Muscle layer of colon (tissue), 2 donors: ENCODE data around the gene ING3.

Experiments used
- H3K27ac ChIP-seq: one replicate; pipeline ENCODE4 v1.7.0; 2013; ENCODE audit warnings: low read depth, mild to moderate bottlenecking, low read length, moderate library complexity
- H3K27me3 ChIP-seq, 2 donors: one replicate each; pipeline ENCODE4 v1.7.0; 2013; ENCODE audit warnings: low read length in 2 of 2, mild to moderate bottlenecking in 2 of 2; ENCODE audit not compliant: insufficient read depth in 2 of 2, control insufficient read depth in 1 of 2
- H3K36me3 ChIP-seq: one replicate; pipeline ENCODE4 v1.7.0; 2013; ENCODE audit warnings: mild to moderate bottlenecking, low read length; ENCODE audit not compliant: insufficient read depth
- H3K4me1 ChIP-seq: one replicate; pipeline ENCODE4 v1.7.0; 2013; ENCODE audit warnings: mild to moderate bottlenecking, low read length; ENCODE audit not compliant: insufficient read depth
- H3K4me3 ChIP-seq, 2 donors: one replicate each; pipeline ENCODE4 v1.7.0; 2013; ENCODE audit warnings: low read length in 2 of 2, low read depth in 1 of 2, mild to moderate bottlenecking in 1 of 2, moderate library complexity in 1 of 2
- H3K9ac ChIP-seq: one replicate; pipeline ENCODE4 v1.7.0; 2013; ENCODE audit warnings: low read length
- H3K9me3 ChIP-seq: one replicate; pipeline ENCODE4 v1.7.0; 2013; ENCODE audit warnings: mild to moderate bottlenecking, low read length
- donor health status: abdominal sarcoma.
- donor health status: Adenocarcinoma of cecum.

Gene ING3

DNA sequence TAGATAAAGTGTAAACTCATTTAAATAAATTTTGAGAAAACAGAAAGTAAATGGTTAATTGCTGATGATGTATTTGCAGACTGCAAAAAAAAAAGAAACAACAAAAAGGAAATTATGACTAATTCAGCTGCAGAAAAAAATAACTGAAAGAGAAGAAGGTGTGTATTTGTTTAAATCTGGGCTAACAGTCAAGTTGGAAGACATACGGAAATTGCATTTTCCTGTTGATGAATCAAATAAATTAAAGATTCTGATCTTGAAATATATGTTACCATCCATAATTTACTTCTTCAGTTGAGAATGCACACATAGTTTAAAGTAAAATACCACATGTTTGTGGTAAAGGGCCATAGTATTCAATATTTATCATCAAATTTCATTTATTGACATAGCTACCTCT is 19.3 kb upstream of the ING3 start:
- Histone ChIP-seq H3K27me3 (no peaks in the 10 kb centered on the region), H3K9me3 (no peaks in the 10 kb centered on the region), H3K27ac (no peak overlapping the region), H3K4me3 (no peak overlapping the region), H3K36me3 (no peaks in the 10 kb centered on the region), H3K9ac (no peak overlapping the region), H3K4me1 (peaks cover 6% of the 10 kb centered on the region)

DNA sequence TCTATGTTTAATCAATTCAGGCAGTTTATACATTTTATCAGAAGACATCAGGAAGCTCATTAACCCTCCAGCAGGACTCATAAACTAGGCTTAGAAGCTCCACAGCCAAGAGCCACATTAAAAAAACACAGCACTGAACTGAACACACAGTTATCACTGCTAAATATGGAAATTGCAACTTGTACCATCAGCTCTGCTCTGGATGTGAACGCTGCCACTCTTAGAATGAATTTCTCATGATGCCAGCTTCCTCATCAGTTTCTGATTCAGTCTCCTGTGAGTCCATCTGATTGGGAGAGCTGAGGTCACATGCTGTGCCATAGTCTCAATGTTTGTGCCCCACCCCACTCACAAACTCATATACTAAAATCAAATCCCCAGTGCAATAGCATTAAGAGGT is 17.1 kb upstream of the ING3 start:
- Histone ChIP-seq H3K4me1 (peaks cover 6% of the 10 kb centered on the region), H3K9me3 (no peaks in the 10 kb centered on the region), H3K27me3 (no peaks in the 10 kb centered on the region), H3K27ac (no peak overlapping the region), H3K36me3 (no peaks in the 10 kb centered on the region), H3K4me3 (no peak overlapping the region), H3K9ac (no peak overlapping the region)

DNA sequence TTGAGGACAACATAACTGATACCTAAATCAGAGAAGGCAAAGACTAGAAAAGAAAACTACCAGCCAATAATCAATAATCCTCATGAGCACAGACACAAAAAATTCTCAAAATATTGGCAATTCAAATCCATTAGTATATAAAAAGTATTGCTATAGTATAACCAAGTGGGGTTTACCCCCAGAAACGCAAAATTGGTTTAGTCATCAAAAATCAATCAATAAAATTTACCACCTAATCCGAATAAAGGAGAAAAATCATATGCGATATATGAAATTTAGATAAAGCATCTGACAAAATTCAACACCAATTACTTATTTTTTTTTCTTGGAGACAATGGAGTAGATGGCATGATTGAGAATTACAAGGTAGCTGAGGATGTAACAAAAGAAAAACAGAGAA is 11.2 kb upstream of the ING3 start:
- H3K4me1 ChIP-seq = no peaks in the 10 kb centered on the region
- no peak overlapping the region for H3K4me3 ChIP-seq
- H3K27ac ChIP-seq = no peak overlapping the region
- no peak overlapping the region for H3K9ac ChIP-seq
- H3K27me3 ChIP-seq = no peaks in the 10 kb centered on the region
- no peaks in the 10 kb centered on the region for H3K9me3 ChIP-seq
- no peaks in the 10 kb centered on the region for H3K36me3 ChIP-seq

DNA sequence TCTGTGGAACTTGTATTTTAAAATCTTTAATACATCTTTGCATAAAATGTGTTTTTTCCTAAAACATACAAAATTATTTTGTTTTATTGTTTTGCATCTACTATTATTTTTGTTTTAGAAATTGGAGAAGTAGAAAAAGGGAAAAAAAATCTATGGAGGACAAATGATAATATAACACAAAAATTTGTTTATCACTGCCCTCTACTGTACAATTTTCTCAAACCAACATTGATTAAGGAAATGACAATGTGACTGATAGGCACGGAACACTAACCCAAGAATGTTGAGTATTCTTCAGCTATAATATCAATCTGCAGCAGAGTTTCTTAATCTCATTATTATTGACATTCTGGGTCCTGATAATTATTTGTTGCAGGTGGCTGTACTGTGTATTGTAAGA is 9.5 kb upstream of the ING3 start:
- H3K4me1 ChIP-seq = peaks cover 11% of the 10 kb centered on the region
- H3K27me3 ChIP-seq = no peaks in the 10 kb centered on the region
- no peak overlapping the region for H3K9ac ChIP-seq
- no peaks in the 10 kb centered on the region for H3K36me3 ChIP-seq
- H3K27ac ChIP-seq = no peak overlapping the region
- H3K4me3 ChIP-seq = no peak overlapping the region
- no peaks in the 10 kb centered on the region for H3K9me3 ChIP-seq

DNA sequence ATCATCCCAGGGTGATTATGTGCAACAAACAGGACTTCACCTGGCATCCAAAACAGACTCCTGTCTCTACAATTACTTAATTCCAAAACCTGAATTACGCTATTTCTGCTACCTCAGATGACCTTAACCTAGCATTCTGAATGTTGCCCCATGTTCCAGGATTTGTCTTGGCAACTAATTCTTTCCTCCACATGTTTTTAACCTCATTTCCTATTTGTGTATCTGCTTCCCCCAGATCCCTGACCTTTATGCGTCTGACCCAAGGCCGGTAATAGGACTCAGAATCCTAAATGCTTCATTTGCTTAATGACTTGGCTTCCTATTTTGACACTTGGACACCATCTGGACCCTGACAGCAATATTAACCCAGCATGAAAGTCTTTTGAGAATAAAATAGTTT is 8.7 kb upstream of the ING3 start:
- no peak overlapping the region for H3K27ac ChIP-seq
- no peaks in the 10 kb centered on the region for H3K9me3 ChIP-seq
- H3K36me3 ChIP-seq = no peaks in the 10 kb centered on the region
- no peak overlapping the region for H3K4me3 ChIP-seq
- H3K9ac ChIP-seq = no peak overlapping the region
- H3K4me1 ChIP-seq = peaks cover 11% of the 10 kb centered on the region
- H3K27me3 ChIP-seq = no peaks in the 10 kb centered on the region

DNA sequence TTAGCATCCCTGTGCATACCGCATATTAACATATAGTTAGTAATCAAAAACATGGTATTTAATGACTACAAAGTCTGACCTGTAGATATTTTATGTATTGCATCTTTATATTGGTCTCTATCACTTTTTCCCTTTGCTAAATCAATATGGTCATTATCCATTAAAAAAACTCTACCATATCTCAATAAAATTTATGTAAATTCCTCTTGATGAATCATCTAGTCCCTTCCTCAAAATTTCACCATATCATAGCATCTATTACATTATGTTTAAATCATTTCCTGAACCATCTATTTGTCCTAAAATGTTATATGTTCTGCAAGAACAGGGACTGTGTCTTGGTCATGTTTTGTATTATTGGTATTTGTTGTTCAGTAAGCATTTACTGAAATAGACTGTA is 7.7 kb upstream of the ING3 start:
- Histone ChIP-seq H3K9me3 (no peaks in the 10 kb centered on the region), H3K27ac (no peak overlapping the region), H3K27me3 (no peaks in the 10 kb centered on the region), H3K4me1 (peaks cover 11% of the 10 kb centered on the region), H3K9ac (no peak overlapping the region), H3K4me3 (no peak overlapping the region), H3K36me3 (no peaks in the 10 kb centered on the region)

DNA sequence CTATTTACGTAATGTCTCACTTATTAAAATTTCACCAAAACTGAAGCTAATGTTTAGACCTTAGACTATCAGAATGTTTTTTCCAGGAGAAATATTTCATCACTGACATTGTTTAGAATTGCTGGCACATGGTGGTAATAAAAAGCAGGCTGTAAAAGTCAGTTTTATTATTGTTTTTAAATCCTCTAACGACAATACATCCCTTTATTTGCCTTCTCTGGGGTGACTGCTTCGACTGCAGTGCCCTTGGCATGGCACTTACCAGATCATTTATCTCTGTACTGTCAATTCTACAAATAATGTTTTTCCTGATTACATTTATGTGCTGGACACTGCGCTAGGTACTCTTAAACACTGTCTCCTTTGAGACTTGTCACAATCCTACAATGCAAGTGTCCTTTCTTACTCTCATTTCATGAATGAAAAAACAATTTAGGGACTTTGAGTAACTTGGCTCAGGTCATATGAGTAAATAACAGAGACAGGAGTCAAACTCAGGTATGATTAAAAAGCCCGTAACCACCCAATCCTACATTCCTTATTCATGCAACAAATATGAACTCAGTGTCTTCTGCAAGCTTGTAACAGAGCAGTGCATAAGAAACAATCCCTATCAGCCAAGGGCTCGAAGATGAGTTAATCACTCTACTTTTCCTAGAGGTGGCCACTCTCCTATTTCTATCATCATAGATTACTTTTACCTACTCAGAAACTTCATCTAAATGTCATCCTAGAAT is 5.6 kb upstream of the ING3 start:
- Histone ChIP-seq H3K4me3 (no peak overlapping the region), H3K27ac (no peak overlapping the region), H3K9ac (no peak overlapping the region), H3K27me3 (no peaks in the 10 kb centered on the region), H3K36me3 (no peaks in the 10 kb centered on the region), H3K4me1 (peaks cover 15% of the 10 kb centered on the region), H3K9me3 (no peaks in the 10 kb centered on the region)

DNA sequence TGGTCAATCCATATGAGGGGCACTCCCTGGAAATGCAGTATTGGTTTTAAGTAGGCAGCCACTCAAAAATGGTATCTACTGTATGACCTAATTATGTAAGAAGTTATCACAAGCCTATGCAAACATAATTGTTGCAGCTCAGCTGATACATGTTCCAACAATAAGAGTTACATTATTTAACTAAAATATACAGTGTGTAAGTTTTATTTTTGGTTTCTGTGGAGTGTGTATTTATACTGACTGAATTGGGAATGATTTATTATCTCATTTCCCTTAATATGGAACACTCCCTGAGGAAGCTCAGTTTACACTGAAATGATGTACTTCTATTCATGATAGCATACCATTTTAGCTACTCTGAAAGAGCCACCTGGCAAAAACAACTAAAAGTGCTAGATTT is 2.6 kb upstream of the ING3 start:
- Histone ChIP-seq H3K36me3 (no peaks in the 10 kb centered on the region), H3K9ac (no peak overlapping the region), H3K9me3 (no peaks in the 10 kb centered on the region), H3K27me3 (no peaks in the 10 kb centered on the region), H3K4me3 (no peak overlapping the region), H3K4me1 (peaks cover 22% of the 10 kb centered on the region), H3K27ac (no peak overlapping the region)

DNA sequence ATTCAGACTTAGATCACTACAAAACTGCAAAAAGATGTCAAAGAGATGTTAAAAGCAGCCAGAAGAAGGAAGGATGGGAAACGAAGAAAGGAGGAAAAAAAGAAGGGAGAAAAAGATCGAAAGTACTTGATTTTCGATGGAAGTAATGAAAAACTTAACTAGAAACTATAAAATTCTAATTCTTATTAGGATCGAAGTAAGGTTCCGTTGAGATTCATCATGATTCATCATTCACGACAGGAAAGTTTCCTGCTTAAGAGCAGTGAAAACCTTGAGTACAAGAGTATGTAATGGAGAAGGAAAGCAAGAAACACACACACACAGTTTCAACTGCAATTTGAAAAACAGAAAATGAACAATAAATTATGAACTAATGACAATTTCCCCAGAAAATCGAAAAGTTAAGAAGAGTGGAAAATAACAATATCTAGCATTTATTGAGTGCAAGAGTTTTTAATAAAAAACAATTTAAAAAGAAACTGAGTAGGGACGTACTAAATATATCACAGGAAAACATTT is 1.1 kb upstream of the ING3 start:
- no peaks in the 10 kb centered on the region for H3K27me3 ChIP-seq
- H3K36me3 ChIP-seq = peaks cover 6% of the 10 kb centered on the region
- no peak overlapping the region for H3K27ac ChIP-seq
- peaks cover 22% of the 10 kb centered on the region for H3K4me1 ChIP-seq
- H3K9me3 ChIP-seq = no peaks in the 10 kb centered on the region
- peak overlapping the region; percentile 50 to 90 for H3K4me3 ChIP-seq
- H3K9ac ChIP-seq = no peak overlapping the region

DNA sequence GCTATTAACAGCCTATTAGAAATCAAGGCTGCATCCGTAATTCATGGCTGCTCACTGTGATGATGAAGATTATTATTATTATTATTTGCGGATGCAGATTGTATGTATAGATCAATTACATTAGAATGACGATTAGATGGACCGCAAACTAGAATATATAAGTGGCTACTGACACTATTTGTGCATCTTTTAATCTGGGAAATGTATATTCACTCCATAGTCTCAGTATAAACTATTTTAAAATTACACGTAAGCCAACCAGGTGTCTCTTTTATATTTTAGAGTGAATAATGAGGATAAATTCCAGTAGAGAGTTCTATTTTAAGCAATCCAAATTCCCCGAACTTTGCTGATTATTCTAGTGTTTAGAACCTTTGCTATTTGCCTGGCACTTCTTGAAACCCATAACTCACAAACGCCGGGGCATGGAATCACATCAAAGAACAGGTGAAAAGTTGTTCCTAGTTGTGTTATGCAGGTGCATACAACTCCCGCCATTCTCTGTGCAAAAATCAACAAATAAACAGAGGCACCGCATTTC is 509 bp upstream of the ING3 start:
- H3K9ac ChIP-seq = peak overlapping the region; percentile 43
- H3K4me3 ChIP-seq = peak overlapping the region; percentile 50 to 90
- H3K27me3 ChIP-seq = no peaks in the 10 kb centered on the region
- peak overlapping the region; percentile 41 for H3K27ac ChIP-seq
- no peaks in the 10 kb centered on the region for H3K9me3 ChIP-seq
- H3K4me1 ChIP-seq = peaks cover 17% of the 10 kb centered on the region
- peaks cover 8% of the 10 kb centered on the region for H3K36me3 ChIP-seq

DNA sequence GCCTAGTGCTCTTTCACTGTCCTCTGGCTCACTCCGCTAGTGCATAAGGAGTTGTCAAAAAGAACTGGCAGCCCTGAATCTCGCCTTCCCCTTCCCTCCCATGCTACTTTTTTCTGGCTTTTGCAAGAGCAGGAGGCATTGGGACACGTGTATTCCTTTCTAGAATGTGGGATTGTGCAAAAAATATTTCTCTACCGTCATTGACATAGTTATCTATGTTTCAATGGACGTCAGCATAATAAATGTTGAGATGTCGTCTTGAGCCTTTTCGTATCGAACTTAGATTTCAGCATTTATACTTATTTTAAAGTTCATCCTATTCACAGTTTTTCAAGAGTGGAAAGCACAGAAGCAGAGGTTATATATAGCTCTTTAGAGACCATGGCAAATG is 727 bp downstream of the ING3 start:
- H3K27ac ChIP-seq = peak overlapping the region; percentile 81
- H3K4me1 ChIP-seq = peaks cover 11% of the 10 kb centered on the region
- H3K36me3 ChIP-seq = peaks cover 20% of the 10 kb centered on the region
- peak overlapping the region; percentile 22 to 90 for H3K4me3 ChIP-seq
- H3K9ac ChIP-seq = peak overlapping the region; percentile 82
- H3K27me3 ChIP-seq = no peaks in the 10 kb centered on the region
- no peaks in the 10 kb centered on the region for H3K9me3 ChIP-seq

DNA sequence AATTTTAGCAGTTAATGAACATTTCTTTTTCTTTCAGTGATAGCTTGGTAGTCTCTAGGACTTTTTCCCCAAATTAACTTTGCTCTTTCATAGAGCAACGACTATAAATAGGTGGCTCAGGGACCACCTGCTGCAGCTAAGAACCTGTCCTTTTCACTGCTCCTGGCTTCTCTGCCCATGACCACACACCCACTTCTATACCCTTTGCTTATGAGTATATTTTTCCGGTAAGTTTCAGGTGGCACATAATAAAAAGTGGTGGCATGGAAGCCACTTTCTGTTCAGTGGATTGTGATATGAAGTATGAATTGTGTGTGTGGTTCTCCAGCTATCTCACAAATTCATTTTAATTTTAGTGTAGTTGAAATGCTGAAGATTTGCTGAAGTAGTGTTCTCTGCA is 1.2 kb downstream of the ING3 start:
- H3K9ac ChIP-seq = peak overlapping the region; percentile 52

More for the DNA sequence above, 1.2 kb downstream of the ING3 start:
- Histone ChIP-seq H3K4me1 (peaks cover 11% of the 10 kb centered on the region), H3K4me3 (peak overlapping the region; percentile 22 to 90), H3K9me3 (no peaks in the 10 kb centered on the region), H3K27ac (no peak overlapping the region), H3K27me3 (no peaks in the 10 kb centered on the region), H3K36me3 (peaks cover 24% of the 10 kb centered on the region)
